HG02610 (cell line): ENCODE measurements around the gene NR3C1.
A peak's percentile ranks its signal among the peaks of the same experiment; 100 is the strongest.

Source experiments
- ATAC-seq: cut with Tn5 transposase; IDR thresholded peaks from one replicate; pipeline ENCODE4 v1.9.1; 2021; ENCODE audit warnings: mild to moderate bottlenecking, moderate library complexity; ENCODE audit not compliant: unreplicated experiment

Gene NR3C1

DNA sequence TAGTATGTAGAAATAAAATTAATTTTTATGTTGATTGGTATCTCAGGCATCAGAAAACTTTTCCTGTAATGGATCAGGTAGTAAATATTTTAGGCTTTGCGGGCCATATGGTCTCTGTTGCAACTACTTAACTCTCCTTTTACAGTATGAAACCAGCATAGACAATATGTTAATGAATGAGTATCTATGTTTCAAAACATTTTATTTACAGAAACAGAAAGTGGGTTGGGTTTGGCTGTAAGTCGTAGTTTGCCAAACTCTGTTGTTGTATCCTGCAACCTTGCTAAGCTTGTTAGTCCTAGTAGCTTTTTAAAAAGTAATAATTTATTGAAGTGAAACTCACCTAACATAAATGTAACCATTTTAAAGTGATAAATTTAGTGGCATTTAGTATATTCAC lies 132.1 kb downstream of the NR3C1 start:
- no peak for ATAC-seq

DNA sequence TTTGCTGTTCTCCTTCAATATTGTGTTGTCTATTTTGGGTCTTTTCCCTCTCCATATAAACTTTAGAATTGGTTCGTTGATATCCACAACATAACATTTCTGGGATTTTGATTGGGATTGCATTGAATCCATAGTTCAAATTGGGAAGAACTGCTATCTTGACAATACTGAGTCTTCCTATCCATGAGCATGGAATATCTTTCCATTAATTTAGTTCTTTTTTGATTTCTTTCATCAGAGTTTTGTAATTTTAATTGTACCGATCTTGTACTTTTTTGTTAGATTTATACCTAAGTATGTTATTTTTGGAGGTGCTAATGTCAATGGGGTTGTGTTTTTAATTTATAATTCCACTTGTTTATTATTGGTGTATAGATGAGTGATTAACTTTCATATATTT lies 135.1 kb downstream of the NR3C1 start:
- no peak for ATAC-seq

DNA sequence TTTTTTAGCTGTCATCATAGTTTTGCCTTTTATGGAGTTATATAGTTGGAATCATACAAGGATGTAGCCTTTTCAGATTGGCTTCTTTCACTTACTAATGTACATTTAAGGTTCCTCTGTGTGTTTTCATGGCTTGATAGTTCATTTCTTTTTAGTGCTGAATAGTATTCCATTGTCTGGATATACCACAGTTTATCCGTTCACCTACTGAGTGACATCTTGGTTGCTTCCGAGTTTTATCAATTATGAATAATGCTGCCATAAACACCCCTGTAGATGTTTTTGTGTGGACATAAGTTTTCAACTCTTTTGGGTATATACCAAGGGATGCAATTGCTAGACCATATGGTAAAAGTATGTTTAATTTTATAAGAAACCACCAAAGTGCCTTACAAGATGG lies 136.3 kb downstream of the NR3C1 start:
- no peak for ATAC-seq

DNA sequence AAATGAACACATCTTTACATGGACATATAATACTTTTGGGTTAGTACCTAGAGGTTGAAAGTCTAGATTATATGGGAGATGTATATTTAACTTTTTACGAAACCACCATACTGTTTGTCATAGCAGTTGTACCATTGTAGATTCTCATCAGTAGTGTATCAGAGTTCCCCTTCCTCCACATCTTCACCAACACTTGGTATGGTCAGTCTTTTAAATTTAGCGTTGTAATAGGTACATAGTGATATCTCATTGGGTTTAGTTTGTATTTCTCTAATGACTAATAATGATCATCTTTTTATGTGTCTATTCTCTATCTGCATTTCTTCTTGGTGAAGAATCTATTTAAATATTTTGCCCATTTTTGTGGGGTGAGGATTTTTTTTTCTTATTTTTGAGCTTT lies 137.5 kb downstream of the NR3C1 start:
- no peak for ATAC-seq

DNA sequence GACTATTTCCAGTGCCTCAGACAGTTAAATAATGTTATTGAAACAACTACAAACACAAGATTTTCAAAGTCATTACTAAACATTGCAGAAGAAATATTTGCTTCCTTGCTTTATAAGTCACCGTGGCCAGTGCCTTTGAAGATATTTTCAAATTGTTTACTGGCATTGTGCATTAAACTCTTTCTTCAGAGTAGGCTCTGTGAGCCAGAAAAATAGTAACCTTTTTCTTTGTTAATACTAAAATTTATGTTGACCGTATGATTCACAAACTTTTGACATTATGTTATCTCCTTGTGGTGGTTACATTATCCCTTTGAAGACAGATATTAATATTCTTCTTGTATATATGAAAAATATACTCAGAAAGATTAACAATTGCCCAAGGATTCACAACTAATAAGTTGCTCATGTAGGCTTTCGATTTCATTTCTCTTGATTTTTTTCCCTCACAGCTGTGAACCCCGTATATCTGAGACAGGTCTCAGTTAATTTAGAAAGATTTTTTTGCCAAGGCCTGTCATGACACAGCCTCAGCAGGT lies 140.1 kb downstream of the NR3C1 start:
- no peak for ATAC-seq

DNA sequence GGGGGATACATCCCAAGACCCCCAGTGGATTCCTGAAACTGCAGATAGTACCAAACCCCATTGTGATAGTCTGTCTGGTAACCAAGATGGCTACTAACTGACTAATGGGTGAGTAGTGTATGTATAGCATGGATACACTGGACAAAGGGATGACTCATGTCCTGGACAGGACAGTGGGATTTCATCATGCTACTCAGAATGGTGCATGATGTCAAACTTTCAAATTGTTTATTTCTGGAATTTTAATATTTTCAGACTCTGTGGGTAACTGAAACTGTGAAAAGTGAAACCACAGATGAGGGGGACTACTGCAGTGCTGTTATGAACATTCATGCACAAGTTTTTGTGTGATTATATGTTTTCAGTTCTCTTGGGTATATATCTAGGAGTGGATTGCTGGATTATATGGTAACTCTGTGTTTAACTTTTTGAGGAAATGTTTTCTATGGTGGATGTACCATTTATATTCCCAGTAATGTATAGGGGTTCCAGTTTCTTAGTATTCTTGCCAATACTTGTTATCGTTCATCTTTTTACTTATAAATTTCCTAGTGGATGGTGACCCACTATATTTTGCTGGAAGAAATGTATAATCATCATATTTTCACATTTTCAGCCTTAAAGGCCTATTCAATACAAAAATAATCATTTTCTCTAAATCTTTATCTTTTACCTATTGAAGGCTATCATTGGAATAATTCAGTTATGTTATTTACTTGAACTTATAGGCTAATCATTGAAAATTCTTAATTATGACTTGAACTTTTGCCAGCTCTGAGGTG lies 140.9 kb downstream of the NR3C1 start:
- ATAC-seq = peak; percentile 92

DNA sequence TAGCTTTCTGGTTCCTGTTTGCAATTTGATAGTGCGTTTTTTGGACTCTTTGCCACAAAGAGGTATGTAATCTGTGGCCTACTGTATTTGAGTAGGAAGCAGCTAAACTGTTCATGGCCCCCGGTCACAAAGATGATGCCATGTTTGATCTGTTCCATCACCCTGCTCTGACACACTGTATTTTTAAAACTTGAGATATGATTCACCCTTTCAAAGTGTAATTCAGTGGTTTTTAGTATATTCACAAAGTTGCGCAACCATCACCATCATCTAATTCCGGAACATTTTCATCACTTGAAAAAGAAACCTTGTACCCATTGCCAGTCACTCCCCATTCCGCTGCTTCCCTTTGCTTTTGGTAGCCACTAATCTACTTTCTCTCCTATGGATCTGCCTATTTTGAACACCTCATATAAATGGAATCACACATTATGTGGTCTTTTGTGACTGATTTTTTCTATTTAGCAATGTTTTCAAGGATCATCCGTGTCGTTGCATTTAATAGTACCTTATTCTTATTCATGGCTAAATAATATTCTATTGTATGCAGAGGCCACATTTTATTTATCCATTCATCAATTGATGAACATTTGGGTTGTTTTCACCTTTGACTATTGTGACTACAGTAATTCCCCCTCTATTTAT lies 141.6 kb downstream of the NR3C1 start:
- ATAC-seq = no peak

DNA sequence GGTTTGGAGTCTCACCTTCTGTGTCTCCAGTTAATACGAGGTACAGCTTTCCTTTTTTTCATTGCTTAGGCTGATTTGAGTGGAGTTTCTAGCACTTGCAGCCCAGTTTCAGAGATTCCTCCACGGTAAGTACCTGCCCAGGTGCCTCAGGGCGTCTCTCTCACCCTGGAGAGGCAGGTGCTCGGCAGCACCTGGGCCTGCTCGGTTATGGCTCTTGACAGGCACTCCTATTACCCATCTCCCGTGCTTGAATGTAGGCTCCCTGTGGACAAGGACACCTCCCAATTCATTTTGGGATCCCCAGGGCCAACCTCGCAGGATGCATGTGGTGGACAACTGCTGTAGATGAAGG lies 144.3 kb downstream of the NR3C1 start:
- ATAC-seq = no peak

DNA sequence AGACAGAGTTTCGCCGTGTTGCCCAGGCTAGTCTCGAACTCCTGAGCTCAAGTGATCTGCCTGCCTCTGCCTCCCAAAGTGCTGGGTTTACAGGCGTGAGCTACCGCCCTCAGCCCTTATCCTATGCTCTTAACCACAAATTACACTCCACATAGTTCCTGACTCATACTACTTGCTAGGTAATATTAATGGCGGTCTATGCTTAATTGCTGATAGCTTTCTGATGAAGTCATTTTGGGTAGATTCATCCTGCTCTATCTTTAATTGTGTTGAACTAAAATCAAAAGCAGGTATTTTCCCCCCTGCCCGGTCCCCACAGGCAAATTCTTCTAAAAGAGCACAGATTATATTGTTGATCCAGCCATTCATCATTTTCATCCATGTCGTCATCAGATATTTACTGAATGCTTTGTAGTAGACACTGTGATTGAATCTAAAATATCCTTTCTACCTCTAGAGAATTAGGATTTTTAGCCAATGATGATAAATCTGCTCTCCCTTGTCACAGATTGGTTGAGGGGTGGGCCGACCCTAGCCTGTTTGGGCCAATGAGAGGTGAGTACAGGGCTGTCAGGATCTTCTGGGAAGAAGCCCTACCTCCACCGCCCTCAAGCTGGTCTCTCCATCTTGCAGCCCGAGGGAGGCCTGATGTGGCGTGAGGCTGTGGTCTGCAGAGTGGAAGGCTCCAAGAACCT lies 144.8 kb downstream of the NR3C1 start:
- no peak for ATAC-seq

DNA sequence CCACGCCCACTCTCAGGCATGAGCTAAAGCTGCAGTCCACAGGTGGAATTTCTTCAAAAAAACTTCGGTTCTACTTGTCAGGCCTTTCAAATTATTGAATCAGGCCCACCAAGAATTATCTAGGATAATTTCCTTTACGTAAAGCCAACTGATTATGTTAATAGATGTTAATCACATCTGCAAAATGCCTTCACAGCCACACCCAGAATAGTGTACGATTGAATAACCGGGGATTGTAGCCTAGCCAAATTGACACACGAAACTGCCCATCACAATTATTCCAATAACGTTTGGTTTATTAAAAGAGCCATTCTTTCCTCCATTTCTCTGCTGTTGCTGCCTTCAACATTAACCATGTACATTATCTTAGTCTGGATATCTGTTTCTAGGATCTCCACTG lies 148.7 kb downstream of the NR3C1 start:
- ATAC-seq = no peak

DNA sequence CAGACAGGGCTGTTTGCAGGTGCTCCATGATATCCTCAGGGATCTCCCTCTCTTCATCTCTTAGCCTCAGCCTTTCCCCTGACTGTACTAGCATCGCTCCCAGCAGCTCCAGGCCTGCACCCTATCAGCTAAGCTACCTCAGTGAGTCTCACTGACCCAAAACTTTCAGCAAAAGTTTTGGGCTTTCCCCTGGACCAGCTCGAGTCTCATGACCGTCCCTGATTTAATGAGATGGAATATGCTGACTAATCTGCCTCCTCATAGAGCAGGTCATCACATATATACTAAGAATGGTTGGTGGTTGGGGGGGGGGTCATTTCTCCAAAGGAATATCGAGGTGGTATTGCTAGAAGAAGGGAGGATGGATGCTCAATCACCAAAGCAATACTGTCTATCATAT lies 151.5 kb downstream of the NR3C1 start:
- peak; percentile 61 for ATAC-seq

DNA sequence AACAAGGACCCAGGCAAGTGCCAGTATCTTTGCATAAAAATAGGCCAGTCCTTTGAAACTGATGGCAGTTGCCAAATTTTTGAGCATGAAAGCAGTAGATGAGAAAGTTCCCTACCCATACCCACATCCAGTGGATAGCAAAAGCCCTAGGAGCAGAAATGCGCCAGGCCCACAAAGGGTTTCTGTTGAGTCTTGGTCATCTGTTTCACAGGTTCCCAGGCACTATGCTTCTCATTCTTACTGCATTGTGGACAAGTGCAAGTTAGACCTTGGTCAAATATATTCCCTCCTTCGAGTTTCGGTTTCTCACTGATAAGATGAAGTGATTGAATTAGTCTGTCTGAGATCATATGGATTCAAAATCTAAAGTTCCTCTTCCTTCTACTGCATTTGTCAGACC lies 152.3 kb downstream of the NR3C1 start:
- peak; percentile 70 for ATAC-seq

DNA sequence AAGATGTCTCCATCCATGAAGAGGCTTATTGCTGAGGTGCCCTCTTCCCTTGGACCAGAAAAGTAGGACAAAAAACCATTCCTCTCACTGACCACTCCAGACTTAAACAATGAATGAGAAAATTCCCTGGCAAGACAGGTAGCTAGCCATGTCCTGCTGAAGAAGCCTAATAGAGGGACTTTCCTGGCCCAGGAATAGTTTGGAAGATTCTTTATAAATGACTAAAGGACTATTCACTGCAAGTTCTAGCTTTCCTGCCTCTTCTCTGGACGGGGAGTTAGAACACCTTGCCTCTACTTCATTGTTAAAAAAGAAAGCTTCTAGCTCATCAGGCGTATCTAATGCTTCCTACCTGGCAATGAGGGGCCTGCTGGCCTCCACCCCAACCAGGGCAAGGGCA lies 153.6 kb downstream of the NR3C1 start:
- ATAC-seq = no peak

DNA sequence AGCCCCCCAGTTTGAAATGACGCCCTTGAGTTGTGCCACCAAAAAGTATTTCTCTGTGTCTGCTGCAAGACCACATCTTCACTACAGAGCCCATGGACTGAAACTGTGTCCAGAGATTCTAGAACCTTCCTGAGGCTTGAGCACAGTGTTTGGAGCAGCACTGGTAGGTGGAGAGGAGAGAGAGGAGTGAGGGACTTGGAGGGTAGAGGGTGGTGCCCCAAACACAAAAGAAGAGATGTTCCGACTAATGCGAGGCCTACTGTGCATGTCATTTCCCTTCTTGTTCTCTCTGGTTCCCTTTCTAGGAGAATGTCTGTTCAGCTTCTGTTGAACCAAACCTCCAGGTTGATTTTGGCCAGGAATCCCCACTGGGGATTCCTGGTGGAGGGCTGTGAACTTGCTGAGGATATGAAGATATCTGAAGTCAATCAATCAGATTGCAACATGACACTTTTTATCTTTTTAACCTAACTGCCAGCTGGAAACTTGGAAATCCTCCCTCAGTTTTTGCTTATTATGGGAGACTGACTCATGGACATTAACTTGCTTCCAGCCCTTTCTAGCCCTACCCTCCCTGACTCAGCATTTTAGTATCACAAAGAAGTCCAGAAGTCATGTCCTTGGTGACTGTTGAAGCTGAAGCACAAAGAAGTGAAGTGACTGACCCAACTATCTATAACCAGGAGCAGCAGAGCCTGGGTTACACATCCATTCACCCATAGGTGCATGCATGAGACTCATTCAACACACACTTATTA lies 154.5 kb downstream of the NR3C1 start:
- no peak for ATAC-seq

DNA sequence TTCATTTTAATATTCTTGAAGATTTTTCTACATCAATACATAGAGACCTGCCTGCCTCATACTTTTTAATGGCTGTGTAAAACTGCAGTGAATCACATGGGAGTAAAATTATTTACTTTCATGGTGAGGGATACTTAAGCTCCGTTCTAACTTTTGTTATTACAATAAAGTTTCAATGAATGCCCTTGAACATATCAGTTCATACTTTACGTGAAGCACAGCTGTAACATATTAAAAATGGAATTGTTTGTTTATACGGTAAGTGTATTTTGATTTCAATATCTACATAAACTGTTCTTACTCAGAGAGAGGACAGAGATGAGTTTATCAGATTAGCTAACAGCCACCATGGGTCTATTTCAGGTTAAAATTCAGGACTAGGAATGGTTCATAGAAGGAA lies 155.1 kb downstream of the NR3C1 start:
- ATAC-seq = no peak

DNA sequence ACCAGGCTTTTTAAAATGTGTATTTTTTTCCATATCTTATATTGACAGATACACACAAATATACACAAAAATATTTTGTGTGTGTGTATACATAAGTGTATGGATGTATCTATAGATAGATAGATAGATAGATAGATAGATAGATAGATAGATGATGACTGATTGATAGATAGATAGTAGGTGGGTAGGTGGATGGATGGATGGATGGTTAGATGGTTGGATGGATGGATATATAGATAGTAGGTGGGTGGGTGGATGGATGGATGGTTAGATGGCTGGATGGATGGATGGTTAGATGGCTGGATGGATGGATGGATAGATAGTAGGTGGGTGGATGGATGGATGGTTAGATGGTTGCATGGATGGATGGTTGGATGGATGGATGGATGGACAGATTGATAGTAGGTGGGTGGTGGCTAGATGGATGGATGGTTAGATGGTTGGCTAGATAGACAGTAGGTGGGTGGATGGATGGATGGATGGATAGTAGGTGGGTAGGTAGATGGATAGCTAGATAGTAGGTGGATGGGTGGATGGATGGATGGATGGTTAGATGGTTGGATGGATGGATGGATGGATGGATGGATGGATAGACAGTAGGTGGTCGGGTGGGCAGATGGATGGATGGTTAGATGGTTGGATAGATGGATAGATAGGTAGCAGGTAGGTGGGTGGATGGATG lies 156.2 kb downstream of the NR3C1 start:
- no peak for ATAC-seq

DNA sequence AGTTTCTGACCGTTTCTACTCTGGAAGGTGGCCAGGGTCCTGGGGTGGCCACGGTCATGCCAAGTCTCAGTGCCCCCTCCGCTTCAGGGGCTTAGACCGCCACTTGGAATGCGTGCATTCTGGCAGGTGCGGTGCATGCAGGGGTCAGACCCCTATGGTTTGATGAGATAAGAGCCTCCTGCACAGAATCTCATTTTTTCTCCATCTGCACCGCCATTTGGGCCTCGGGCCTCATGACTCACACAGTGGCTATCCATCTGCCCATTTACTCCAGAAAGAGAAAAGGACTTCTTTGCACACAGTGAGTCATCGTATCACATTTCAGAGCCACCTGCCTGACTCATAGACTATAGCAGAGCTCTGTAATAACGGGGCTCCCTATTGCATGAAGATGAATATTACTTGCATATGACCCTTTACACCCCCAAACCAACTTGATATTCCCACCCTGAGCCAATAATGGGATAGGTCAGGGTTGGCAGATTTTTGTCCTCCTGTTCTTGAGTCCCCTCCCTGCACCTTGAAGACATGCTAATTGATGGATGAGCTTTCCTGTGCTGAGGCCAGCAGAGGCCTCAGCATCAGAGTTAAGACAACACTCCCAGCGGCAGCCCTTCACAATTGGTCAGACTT lies 157.4 kb downstream of the NR3C1 start:
- no peak for ATAC-seq

DNA sequence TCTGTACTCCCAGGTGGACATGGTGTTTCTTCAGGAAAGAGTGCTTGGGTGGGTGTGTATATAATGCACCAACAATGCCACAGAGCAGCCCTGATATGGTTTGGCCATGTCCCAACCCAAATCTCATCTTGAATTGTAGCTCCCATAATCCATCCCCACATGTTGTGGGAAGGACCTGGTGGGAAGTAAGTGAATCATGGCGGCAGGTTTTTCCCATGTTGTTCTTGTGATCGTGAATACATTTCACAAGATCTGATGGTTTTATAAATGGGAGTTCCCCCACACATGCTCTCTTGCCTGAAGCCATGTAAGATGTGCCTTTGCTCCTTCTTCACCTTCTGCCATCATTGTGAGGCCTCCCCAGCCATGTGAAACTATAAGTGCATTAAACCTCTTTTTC lies 158.5 kb downstream of the NR3C1 start:
- ATAC-seq = no peak

DNA sequence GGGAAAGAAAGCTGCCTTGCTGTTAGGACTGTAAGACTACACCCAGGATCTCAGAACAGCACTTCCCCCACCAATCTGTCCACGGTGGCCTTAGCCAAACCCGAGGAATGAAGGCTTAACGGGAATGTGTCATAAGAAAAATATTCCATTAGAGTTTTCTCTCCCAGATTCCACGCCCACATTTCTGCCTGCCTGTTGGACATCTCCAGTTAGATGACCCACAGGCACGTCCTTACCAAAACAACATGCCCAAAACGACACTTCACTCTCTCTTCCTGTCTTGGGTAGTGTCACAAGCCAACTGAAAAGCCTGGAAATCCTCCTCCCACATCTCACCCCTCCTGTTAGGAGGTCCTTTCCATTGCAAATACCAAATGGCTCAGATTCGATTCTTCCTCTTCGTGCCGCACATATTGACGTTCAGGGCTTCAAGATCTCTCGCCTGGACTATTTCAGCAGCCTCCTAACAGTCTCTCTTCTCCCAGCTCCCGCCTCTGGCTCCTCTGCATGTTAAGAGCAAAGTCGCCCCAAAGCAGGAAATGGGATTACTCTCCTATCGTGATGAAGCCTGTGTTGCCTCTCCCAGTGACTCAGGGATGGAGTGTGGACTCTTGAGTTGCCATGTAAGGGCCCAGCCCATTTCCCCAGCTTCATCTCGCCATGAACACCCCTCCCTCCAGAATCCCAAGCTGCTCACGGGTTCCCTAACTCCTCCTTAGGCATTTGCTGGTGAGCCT lies 159.3 kb downstream of the NR3C1 start:
- ATAC-seq = no peak

DNA sequence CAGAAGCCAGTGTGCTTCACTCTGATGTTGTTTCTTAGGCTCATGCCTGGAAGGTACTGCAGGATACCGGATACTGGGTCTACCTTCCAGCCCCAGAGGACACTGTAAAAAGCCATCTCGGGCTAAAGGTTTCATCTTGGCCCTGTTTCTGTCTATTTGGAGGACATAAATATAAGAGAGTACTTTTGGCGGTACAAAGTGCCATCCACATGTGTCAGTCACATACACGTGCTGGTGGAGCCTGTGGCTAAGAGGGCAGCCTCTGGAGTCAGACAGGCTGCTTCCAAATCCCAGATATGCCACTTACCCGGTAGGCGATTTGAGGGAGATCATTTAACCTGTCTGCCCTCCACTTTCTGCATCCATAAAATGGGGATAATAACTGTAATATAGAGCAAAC lies 160.4 kb downstream of the NR3C1 start:
- ATAC-seq = no peak
